Epithelial cell of proximal tubule (primary cell): Measurements from ENCODE around the gene GAREM1. TPM values are rescaled to one million over a fixed set of nuclear protein-coding genes. Genes with fewer than 3 reads are reported as not detected.

Source experiments
- DNase-seq: peaks from one replicate; pipeline ENCODE4 v3.0.0-alpha.2; 2011; ENCODE audit warnings: low read depth
- H3K4me3 ChIP-seq: 2 replicates; pipeline ENCODE4 v1.5.1; 2011; ENCODE audit warnings: low read depth, mild to moderate bottlenecking, low read length
- CTCF ChIP-seq: conservative IDR thresholded peaks from 2 replicates; pipeline ENCODE4 v1.5.1; 2012; ENCODE audit warnings: low read depth, mild to moderate bottlenecking, low read length
- total RNA-seq: library from RNA; depleted of rRNA; stranded (reverse); fragments of >200 nt; gene quantifications from 2 replicates; pipeline ENCODE4 v1.2.3, GENCODE V29; 2015

The GAREM1 gene
- total RNA-seq, 1 donor from 2014 or later, result 3.1 TPM

- DNase-seq, result no peak
- TF ChIP-seq CTCF, result no peak
- no peak overlapping the region for H3K4me3 ChIP-seq
These were observed 183.9 kb downstream of the GAREM1 start for GRCh38 chr18:32286749-32287148.

- TF ChIP-seq CTCF, result no peak
- no peak for DNase-seq
- no peak overlapping the region for H3K4me3 ChIP-seq
These were observed 186.4 kb downstream of the GAREM1 start for GRCh38 chr18:32284284-32284683.

GRCh38 chr18:32280911-32281310 lies 189.8 kb downstream of the GAREM1 start:
- DNase-seq, result no peak
- no peak for TF ChIP-seq CTCF
- no peak overlapping the region for H3K4me3 ChIP-seq

GRCh38 chr18:32280188-32280783 lies 190.4 kb downstream of the GAREM1 start:
- H3K4me3 ChIP-seq, result no peak overlapping the region
- no peak for TF ChIP-seq CTCF
- no peak for DNase-seq

DNA sequence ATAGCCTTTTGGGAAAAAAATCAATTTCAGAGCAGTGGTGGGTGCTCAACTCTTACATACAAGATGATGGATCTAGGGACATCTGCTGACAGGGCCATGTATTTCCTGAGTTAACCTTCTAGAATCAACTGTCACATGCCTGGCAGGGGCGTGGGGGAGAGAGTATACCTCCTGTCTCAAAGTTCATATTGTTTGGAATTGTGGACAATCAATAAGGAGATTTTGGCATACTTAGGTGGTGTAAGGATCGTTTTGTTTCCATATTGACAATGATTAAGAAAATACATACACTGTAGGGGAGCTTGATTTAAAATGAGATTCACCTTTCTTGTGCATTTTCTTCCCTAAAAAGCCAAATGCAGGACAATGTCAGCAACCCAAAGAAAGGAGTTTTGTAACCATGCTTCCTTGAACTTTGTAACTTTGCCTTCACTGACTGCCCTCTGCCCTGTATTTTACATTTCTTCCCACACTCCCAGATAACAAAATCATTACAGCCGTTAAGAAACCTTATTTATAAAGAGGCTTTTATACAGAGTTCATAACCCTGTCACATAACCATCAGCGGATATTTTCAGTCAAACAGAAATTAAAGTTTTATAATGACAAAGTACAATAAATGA lies 192.4 kb downstream of the GAREM1 start:
- H3K4me3 ChIP-seq, result no peak overlapping the region
- no peak for DNase-seq
- no peak for TF ChIP-seq CTCF

GRCh38 chr18:32277549-32277948 lies 193.1 kb downstream of the GAREM1 start:
- DNase-seq, result no peak
- H3K4me3 ChIP-seq, result no peak overlapping the region
- no peak for TF ChIP-seq CTCF

DNA sequence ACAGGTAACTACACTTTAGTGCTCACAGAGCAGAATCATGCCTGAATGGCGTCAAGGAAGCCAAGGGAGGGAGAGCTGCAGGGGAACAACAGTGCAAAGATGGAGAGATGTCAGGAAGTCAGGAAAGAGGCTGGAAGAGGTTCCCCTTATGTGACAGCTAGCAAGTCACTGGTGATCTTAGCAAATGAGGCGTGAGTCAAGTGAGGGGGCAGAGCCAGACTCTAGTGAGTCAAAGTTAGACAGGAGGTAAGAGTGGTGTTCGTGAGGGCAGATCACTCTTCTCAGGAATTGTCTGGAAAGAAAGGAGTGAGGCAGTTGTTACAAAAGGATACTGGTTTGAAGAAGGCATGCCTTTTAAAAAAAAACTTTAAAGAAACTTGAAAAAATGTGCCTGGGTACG lies 193.8 kb downstream of the GAREM1 start:
- DNase-seq, result no peak
- TF ChIP-seq CTCF, result no peak
- H3K4me3 ChIP-seq, result no peak overlapping the region
